HG03095 (cell line): ENCODE measurements around the gene KLK2.

Source experiments
- ATAC-seq: cut with Tn5 transposase; IDR thresholded peaks from one replicate; pipeline ENCODE4 v1.9.1; 2021; ENCODE audit warnings: moderate library complexity; ENCODE audit not compliant: unreplicated experiment

The KLK2 gene

GRCh38 chr19:50921426-50922316, 48.4 kb downstream of the KLK2 start:
- ATAC-seq = no peak

GRCh38 chr19:50922317-50922853, 49.1 kb downstream of the KLK2 start:
- no peak for ATAC-seq

GRCh38 chr19:50924586-50924985, 51.3 kb downstream of the KLK2 start:
- no peak for ATAC-seq

GRCh38 chr19:50925734-50926133, 52.5 kb downstream of the KLK2 start:
- ATAC-seq = no peak

GRCh38 chr19:50926144-50926543, 52.9 kb downstream of the KLK2 start:
- ATAC-seq = no peak

GRCh38 chr19:50928831-50929230, 55.6 kb downstream of the KLK2 start:
- ATAC-seq = no peak
